ENCODE results near the gene RANGAP1. TPM values are rescaled to one million over a fixed set of nuclear protein-coding genes. Genes with fewer than 3 reads are reported as not detected.

Gene RANGAP1
- total and polyA plus RNA-seq, 2 of the 13 experiments (the other 11 are each of a cell fraction or from before 2014, with no cell fraction given) = 51.8 to 83.9 TPM

- TF ChIP-seq MED1 (CRISPR knock-in tag; IDR thresholded peaks at IDR 0.05) = peak; percentile 87
- TF ChIP-seq TRIM24 (CRISPR knock-in tag; IDR thresholded peaks at IDR 0.05) = 0 out of 2 replicates have a peak, but pooled peaks have one; percentile 24
- 0 out of 2 replicates have a peak, but pooled peaks have one; percentile 66 for TF ChIP-seq ZNF557 (CRISPR knock-in tag; IDR thresholded peaks at IDR 0.05)
- 0 out of 2 replicates have a peak, but pooled peaks have one; percentile 21 for TF ChIP-seq MAFF (IDR thresholded peaks at IDR 0.05; ENCODE audit: low read depth, low read length)
- peak; percentile 79; the same call in 1 of the 2 replicates for TF ChIP-seq KLF6 (CRISPR knock-in tag; IDR thresholded peaks at IDR 0.05)
- peak; percentile 91 for TF ChIP-seq ERF (CRISPR knock-in tag; IDR thresholded peaks at IDR 0.05)
- TF ChIP-seq ZFX (CRISPR knock-in tag; IDR thresholded peaks at IDR 0.05; ENCODE audit: low read depth) = peak; percentile 87
- peak; percentile 54; the same call in 1 of the 2 replicates for TF ChIP-seq ZMYM4 (CRISPR knock-in tag; IDR thresholded peaks at IDR 0.05)
- peak; percentile 81; the same call in 1 of the 2 replicates for TF ChIP-seq MIER3 (CRISPR knock-in tag; IDR thresholded peaks at IDR 0.05; ENCODE audit: borderline replicate concordance)
- peak; percentile 100 for TF ChIP-seq ZNF687 (CRISPR knock-in tag; IDR thresholded peaks at IDR 0.05)
- TF ChIP-seq REL (CRISPR knock-in tag; conservative IDR thresholded peaks at IDR 0.05) = no peak
- peak; percentile 57; the same call in 1 of the 2 replicates for TF ChIP-seq PPARG (CRISPR knock-in tag; conservative IDR thresholded peaks at IDR 0.05)
- 0 out of 2 replicates have a peak, but pooled peaks have one; percentile 33 for TF ChIP-seq ZNF160 (CRISPR knock-in tag; IDR thresholded peaks at IDR 0.05)
- TF ChIP-seq RFX5 (IDR thresholded peaks at IDR 0.05; ENCODE audit: low read depth, low read length) = no peak
- TF ChIP-seq CBFB (CRISPR knock-in tag; IDR thresholded peaks at IDR 0.05) = no peak
- no peak for TF ChIP-seq ZNF552 (CRISPR knock-in tag; IDR thresholded peaks at IDR 0.05; ENCODE audit: borderline replicate concordance)
- peak; percentile 65; the same call in 1 of the 2 replicates for TF ChIP-seq PHF21A (CRISPR knock-in tag; IDR thresholded peaks at IDR 0.05)
- no peak for TF ChIP-seq BCLAF1 (IDR thresholded peaks at IDR 0.05)
- peak; percentile 65; the same call in 1 of the 2 replicates for TF ChIP-seq ZNF788 (CRISPR knock-in tag; IDR thresholded peaks at IDR 0.05; ENCODE audit: borderline replicate concordance)
- no peak for TF ChIP-seq TBP (CRISPR knock-in tag; IDR thresholded peaks at IDR 0.05)
- TF ChIP-seq ZFP90 (CRISPR knock-in tag; IDR thresholded peaks at IDR 0.05; ENCODE audit: borderline replicate concordance) = no peak
- peak; percentile 37; the same call in 1 of the 2 replicates for TF ChIP-seq ZNF205 (CRISPR knock-in tag; IDR thresholded peaks at IDR 0.05)
- TF ChIP-seq ZNF563 (CRISPR knock-in tag; IDR thresholded peaks at IDR 0.05) = no peak; the same call in 1 of the 2 replicates
- TF ChIP-seq, protein P1, sequence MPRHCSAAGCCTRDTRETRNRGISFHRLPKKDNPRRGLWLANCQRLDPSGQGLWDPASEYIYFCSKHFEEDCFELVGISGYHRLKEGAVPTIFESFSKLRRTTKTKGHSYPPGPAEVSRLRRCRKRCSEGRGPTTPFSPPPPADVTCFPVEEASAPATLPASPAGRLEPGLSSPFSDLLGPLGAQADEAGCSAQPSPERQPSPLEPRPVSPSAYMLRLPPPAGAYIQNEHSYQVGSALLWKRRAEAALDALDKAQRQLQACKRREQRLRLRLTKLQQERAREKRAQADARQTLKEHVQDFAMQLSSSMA (CRISPR knock-in tag; IDR thresholded peaks at IDR 0.05) = 0 out of 2 replicates have a peak, but pooled peaks have one; percentile 50
- peak; percentile 55; the same call in 1 of the 2 replicates for TF ChIP-seq NFYB (CRISPR knock-in tag; IDR thresholded peaks at IDR 0.05)
Measured at GRCh38 chr22:41308544-41308947, 22.6 kb upstream of the RANGAP1 start (continued).
